GM11168 (cell line): ENCODE data around the gene JTB.

ENCODE experiments used
- in situ Hi-C: fragments of 300-500 bp; cut with MboI; formaldehyde crosslinking; loops from one replicate; pipeline ENCODE4 v1.12.0; 2022; ENCODE audit warnings: low sequenced_read_pairs; ENCODE audit not compliant: unreplicated experiment

Gene JTB

DNA sequence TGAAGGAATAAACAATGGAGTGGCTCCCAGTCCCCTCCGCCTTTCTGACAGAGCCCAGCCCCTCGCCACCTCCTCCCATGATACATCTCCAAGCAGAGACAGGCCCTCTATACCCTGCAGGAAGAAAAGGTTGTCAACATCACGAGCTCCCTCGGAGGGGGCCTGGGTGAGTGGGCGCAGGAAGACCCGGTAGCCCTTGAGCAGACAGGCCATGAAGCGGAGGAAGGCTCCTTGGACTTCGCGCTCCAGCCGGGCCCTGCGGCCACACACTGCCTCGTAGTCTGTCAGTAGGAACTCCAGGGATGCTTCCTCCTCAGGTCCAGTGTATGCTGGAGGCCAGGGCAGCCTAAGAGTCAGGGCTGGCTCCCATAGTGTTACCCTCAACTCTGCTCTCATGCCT is 38.0 kb downstream of the JTB start:
- in situ Hi-C loops = no loop called here

DNA sequence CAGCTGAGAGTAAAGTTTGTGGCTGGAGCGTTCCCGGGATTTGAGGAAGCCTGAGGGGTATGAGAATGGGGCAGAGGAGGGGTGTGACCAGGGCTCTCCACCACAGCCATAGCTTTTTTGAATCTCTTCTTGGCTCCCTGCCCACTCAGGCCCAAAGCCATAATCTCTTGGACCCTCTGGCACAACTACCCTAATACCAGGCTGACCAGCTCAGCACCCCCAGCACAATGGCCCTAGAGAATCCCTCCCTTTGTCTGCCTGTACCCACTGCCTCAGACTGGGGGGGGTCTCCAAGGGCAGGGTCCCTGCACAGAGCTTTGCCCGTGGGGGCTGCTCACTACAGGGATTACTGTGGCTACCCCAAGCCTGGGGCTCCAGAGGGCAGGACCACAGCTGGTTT is 38.5 kb downstream of the JTB start:
- in situ Hi-C loops = no loop called here

GRCh38 chr1:153937331-153937730 is 40.1 kb downstream of the JTB start:
- in situ Hi-C loops = no loop called here

DNA sequence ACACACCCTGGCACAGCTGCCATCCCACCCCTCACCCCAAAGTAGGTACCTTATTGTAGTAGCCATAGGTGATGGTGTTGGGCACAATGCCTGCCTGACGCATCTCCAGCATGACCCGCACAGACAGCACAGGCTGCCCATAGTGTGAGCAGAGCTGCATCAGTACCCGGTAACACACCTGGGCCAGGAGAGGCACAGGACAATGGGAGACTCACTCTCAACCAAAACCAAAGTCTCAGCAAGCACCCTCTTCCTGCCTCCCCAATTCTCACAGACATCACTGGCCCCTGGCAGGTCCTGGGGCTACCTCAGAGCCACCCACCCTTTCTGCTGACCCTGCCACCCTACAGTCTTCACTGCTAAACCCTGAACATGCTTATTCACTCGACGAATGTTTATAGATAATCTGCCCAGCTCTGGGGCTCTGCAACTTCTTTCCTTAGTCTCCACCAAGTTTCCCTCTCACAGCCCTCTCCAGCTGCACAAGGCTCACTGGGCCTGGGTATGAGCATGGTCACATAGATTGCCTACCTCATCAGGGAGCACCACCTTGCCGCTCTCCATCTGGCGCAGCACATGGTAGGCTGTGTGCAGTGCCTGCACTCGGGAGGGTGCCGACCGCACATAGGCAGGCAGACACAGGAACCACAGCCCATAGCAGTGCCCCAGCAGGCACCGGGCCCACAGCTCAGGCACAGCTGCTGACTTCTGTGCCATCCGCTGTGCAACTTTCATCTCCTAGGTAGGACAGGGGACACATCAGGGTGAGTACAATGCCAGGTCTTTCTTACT is 41.3 kb downstream of the JTB start:
- in situ Hi-C loops = no loop called here

DNA sequence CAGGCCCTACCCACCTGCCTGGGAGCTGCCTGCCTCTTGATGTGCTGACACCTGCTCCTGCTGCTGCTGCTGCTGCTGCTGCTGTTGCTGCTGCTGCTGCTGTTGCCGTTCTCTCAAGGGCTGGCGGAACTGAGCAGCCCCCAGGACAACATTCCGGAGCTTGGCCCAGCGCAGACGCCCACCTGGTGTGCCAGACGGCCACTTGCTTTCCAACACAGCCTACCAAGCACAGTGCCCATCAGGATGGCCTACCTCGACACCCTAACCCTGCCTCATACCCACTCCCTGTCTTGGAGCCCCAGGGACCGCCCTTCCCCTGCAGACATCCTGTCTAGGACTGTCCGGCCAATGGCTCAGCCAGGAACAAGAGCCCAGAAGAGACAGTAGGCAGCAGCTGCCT is 42.7 kb downstream of the JTB start:
- in situ Hi-C loops = no loop called here

- in situ Hi-C loops = no loop called here
Measured at GRCh38 chr1:153933955-153934354, 43.5 kb downstream of the JTB start.

- in situ Hi-C loops = no loop called here
Measured at GRCh38 chr1:153933430-153933829, 44.0 kb downstream of the JTB start.

- in situ Hi-C loops = no loop called here
Measured at GRCh38 chr1:153932156-153933131, 45.0 kb downstream of the JTB start.

- in situ Hi-C loops = no loop called here
Measured at GRCh38 chr1:153929981-153930948, 47.2 kb downstream of the JTB start.

- in situ Hi-C loops = no loop called here
Measured at GRCh38 chr1:153929426-153929825, 48.0 kb downstream of the JTB start.

DNA sequence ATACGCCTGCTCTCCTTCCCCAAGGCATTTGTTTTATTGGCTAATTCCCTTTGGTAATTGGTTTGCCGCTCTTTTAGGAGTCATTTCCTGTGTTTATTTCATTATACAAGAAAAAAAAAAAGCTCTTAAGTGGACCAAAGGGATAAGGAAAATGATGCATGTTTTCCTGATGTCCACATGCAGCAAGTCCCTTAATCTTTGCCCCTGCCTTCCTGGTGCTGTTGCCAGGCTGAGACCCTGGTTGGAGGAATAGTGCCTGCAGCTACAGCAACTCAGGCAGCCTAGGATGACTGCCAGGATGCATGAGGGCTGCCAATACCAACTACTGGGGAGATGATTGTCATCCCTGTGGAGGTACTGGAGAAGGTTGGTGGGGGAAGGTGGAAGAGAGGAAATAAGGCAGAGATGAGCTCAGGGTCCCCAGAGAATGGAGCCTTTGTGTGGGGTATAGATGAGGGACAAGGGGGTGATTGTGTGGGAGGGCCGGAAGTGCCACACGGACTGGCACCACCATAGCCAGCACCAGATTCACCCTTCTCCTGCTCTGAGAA is 48.6 kb downstream of the JTB start:
- in situ Hi-C loops = no loop called here

DNA sequence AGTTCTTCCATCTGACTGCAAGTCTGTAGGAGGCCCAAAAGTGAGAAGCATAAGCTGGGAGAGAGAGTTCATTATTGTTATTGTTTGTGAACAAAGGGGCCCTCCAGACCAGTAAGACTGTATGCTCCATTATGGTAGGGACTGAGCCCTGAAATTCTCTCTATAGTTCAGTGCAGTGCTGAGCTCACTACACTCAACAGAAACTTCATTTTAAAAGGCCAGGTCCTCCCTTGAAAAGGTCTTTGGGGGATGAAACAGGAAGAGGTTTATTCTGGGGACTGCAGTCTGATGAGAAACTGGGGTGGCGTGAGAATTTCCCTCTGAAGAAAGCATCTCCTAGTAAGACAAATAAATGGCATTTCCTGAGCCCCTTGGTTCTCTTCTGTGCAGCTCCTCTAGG is 49.2 kb downstream of the JTB start:
- in situ Hi-C loops = no loop called here

- in situ Hi-C loops = no loop called here
Measured at GRCh38 chr1:153926405-153926804, 51.1 kb downstream of the JTB start.
